ENCODE data around the gene DNER. TPM values are rescaled to one million over a fixed set of nuclear protein-coding genes. Genes with fewer than 3 reads are reported as not detected.

The DNER gene
- total and polyA plus RNA-seq, 2 of the 13 experiments (the other 11 are each of a cell fraction or from before 2014, with no cell fraction given) = not detected

GRCh38 chr2:229416116-229416694, 298.1 kb downstream of the DNER start:
- H2AFZ ChIP-seq (ENCODE audit: low read length) = no peak overlapping the region
- ChIA-PET CTCF (ENCODE audit: low intra/inter-chr PET ratio, low total read pairs) (no interaction called here), POLR2A (no interaction called here)
- H3K4me2 ChIP-seq (ENCODE audit: low read depth, low read length) = no peak overlapping the region
- H4K20me1 ChIP-seq (ENCODE audit: insufficient read depth, low read length) = no peaks in the 10 kb centered on the region
- ATAC-seq (no peak), FAIRE-seq (no peak), DNase-seq (ENCODE audit: low spot score) (no peak)
- no TSS peak for BruUV-seq (replicated peaks)
- in situ Hi-C loops (cut with HindIII; ENCODE audit: extremely low pct_ligation_motif_present, low pct_unique_long_range_greater_than_20kb) = no loop called here
- 8% methylated on average over 5 of the region's 5 CpGs for WGBS (ENCODE audit: low lambda C conversion rate)
- intact Hi-C loops (cut with micrococcal nuclease; ENCODE audit: unreplicated experiment) = no loop called here
- no peaks in the 10 kb centered on the region for H3K79me2 ChIP-seq (ENCODE audit: insufficient read depth, low read length)
- H3K4me1 ChIP-seq (ENCODE audit: insufficient read depth, low read length) = no peaks in the 10 kb centered on the region
- no peak overlapping the region for H3K27ac ChIP-seq (ENCODE audit: extremely low read length, insufficient read depth, low read length)
- no peak overlapping the region for H3K9ac ChIP-seq (ENCODE audit: insufficient read depth, low read depth, low read length)
- TF ChIP-seq HNRNPL (IDR thresholded peaks at IDR 0.05; ENCODE audit: low read depth, low read length) = no peak
- TF ChIP-seq XBP1 (CRISPR knock-in tag; IDR thresholded peaks at IDR 0.05) = no peak
- TF ChIP-seq ZNF549 (CRISPR knock-in tag; IDR thresholded peaks at IDR 0.05) = no peak
- TF ChIP-seq ZNF703 (CRISPR knock-in tag; IDR thresholded peaks at IDR 0.05; ENCODE audit: borderline replicate concordance) = no peak
- no peak for TF ChIP-seq ZNF232 (CRISPR knock-in tag; IDR thresholded peaks at IDR 0.05; ENCODE audit: borderline replicate concordance)
- no peaks in the 10 kb centered on the region for H3K36me3 ChIP-seq (replicated peaks in 1 of 2; ENCODE audit: control insufficient read depth in 1 of 2, insufficient read depth in 2 of 2, low read length in 2 of 2)
- no peak overlapping the region for H3K4me3 ChIP-seq (replicated peaks in 1 of 3; ENCODE audit: insufficient read depth in 1 of 3, low read depth in 2 of 3, low read length in 3 of 3)
- no peaks in the 10 kb centered on the region; a peak in 1 of 5 replicates for H3K27me3 ChIP-seq (ENCODE audit: control insufficient read depth in 1 of 2, insufficient read depth in 2 of 2, low read length in 2 of 2)
- no peaks in the 10 kb centered on the region for H3K9me3 ChIP-seq (ENCODE audit: low read length)

DNA sequence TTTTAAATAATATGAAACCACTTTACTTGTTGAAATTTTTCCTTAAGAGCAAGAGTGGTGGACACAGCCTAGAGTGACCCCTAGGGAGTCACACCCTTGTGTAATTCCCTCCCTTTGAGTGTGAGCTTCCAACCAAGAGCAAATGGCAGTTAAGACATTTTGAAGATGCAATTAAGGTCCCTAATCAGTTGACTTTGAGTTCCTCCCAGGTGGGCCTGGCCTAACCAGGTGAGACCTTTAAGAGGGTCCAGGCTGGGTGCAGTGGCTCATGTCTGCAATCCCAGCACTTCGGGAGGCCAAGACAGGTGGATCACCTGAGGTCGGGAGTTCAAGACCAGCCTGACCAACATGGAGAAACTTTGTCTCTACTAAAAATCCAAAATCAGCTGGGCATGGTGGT, 299.7 kb downstream of the DNER start:
- BruUV-seq (replicated peaks) = no TSS peak
- POLR2A ChIA-PET = no interaction called here

More for the DNA sequence above, 299.7 kb downstream of the DNER start:
- no peaks in the 10 kb centered on the region for H3K4me1 ChIP-seq (ENCODE audit: insufficient read depth, low read length)
- CTCF ChIA-PET (ENCODE audit: low intra/inter-chr PET ratio, low total read pairs) = no interaction called here
- DNase-seq (ENCODE audit: low spot score) (no peak), FAIRE-seq (no peak), ATAC-seq (no peak)
- in situ Hi-C loops (cut with HindIII; ENCODE audit: extremely low pct_ligation_motif_present, low pct_unique_long_range_greater_than_20kb) (no loop called here), intact Hi-C loops (cut with micrococcal nuclease; ENCODE audit: unreplicated experiment) (no loop called here)
- H3K9me3 ChIP-seq (ENCODE audit: low read length) = no peaks in the 10 kb centered on the region
- H3K36me3 ChIP-seq (replicated peaks in 1 of 2; ENCODE audit: control insufficient read depth in 1 of 2, insufficient read depth in 2 of 2, low read length in 2 of 2) = no peaks in the 10 kb centered on the region
- 5% methylated on average over 2 of the region's 2 CpGs for WGBS (ENCODE audit: low lambda C conversion rate)
- no peaks in the 10 kb centered on the region for H4K20me1 ChIP-seq (ENCODE audit: insufficient read depth, low read length)
- H3K27ac ChIP-seq (ENCODE audit: extremely low read length, insufficient read depth, low read length) = no peak overlapping the region
- TF ChIP-seq ZNF772 (CRISPR knock-in tag; IDR thresholded peaks at IDR 0.05) (peak; percentile 54; the same call in 1 of the 2 replicates), NRL (CRISPR knock-in tag; IDR thresholded peaks at IDR 0.05; ENCODE audit: borderline replicate concordance) (no peak)
- no peak overlapping the region for H3K4me2 ChIP-seq (ENCODE audit: low read depth, low read length)
- H3K4me3 ChIP-seq (replicated peaks in 1 of 3; ENCODE audit: insufficient read depth in 1 of 3, low read depth in 2 of 3, low read length in 3 of 3) = no peak overlapping the region
- H3K79me2 ChIP-seq (ENCODE audit: insufficient read depth, low read length) = no peaks in the 10 kb centered on the region
- H3K9ac ChIP-seq (ENCODE audit: insufficient read depth, low read depth, low read length) = no peak overlapping the region
- no peak overlapping the region for H2AFZ ChIP-seq (ENCODE audit: low read length)
- no peaks in the 10 kb centered on the region; a peak in 1 of 5 replicates for H3K27me3 ChIP-seq (ENCODE audit: control insufficient read depth in 1 of 2, insufficient read depth in 2 of 2, low read length in 2 of 2)

All from HepG2 (cell line).